HG02571 (cell line): ENCODE results near the gene FILIP1L.

ENCODE experiments used
- ATAC-seq: cut with Tn5 transposase; IDR thresholded peaks from one replicate; pipeline ENCODE4 v1.9.1; 2021; ENCODE audit warnings: mild to moderate bottlenecking, moderate library complexity; ENCODE audit not compliant: unreplicated experiment

The FILIP1L gene

GRCh38 chr3:99817437-99818240 lies 296.7 kb downstream of the FILIP1L start, which contains the start of gene CMSS1:
Gene CMSS1, plus strand, starts transcription at chr3:99817862.
- ATAC-seq, result peak; percentile 95

GRCh38 chr3:99817047-99817436 lies 297.3 kb downstream of the FILIP1L start:
- no peak for ATAC-seq

- no peak for ATAC-seq
These were observed 303.9 kb downstream of the FILIP1L start for GRCh38 chr3:99810403-99810802.

GRCh38 chr3:99809565-99809964 lies 304.7 kb downstream of the FILIP1L start:
- no peak for ATAC-seq

- ATAC-seq, result no peak
These were observed 306.0 kb downstream of the FILIP1L start for GRCh38 chr3:99808163-99808794.

GRCh38 chr3:99805160-99805559 lies 309.1 kb downstream of the FILIP1L start:
- ATAC-seq, result no peak

GRCh38 chr3:99803297-99803696 lies 311.0 kb downstream of the FILIP1L start:
- ATAC-seq, result no peak

- ATAC-seq, result no peak
These were observed 314.9 kb downstream of the FILIP1L start for GRCh38 chr3:99799422-99799821.

GRCh38 chr3:99795573-99795972 lies 318.7 kb downstream of the FILIP1L start:
- no peak for ATAC-seq

- ATAC-seq, result no peak
These were observed 319.8 kb downstream of the FILIP1L start for GRCh38 chr3:99794485-99794884.

GRCh38 chr3:99789011-99789721 lies 325.1 kb downstream of the FILIP1L start:
- ATAC-seq, result no peak
